Neural cell (in vitro differentiated cells): ENCODE results near the gene CLDN4. TPM values are rescaled to one million over a fixed set of nuclear protein-coding genes. Genes with fewer than 3 reads are reported as not detected.

ENCODE experiments used
- H2AFZ ChIP-seq: fragments of 200-600, 300-800 bp; sonication (generic), shearing (Covaris generic); 2 replicates; pipeline ENCODE4 v1.6.0; 2014; ENCODE audit warnings: low read depth, mild to moderate bottlenecking, antibody characterized with exemption, low read length, moderate library complexity
- H3F3A ChIP-seq: fragments of 200-600 bp; shearing (Covaris generic); 2 replicates; pipeline ENCODE4 v1.6.1; 2016; ENCODE audit warnings: mild to moderate bottlenecking, moderate library complexity, mixed read lengths, antibody characterized with exemption, low read length; ENCODE audit not compliant: insufficient read depth, poor library complexity, severe bottlenecking
- H3K27ac ChIP-seq: fragments of 200-600, 300-800 bp; sonication (generic), shearing (Covaris generic); 2 replicates; pipeline ENCODE4 v1.5.1; 2014; ENCODE audit warnings: mild to moderate bottlenecking, low read length, moderate library complexity
- H3K27me3 ChIP-seq: fragments of 300-800, 200-600 bp; sonication (generic), shearing (Covaris generic); 2 replicates; pipeline ENCODE4 v1.6.0; 2014; ENCODE audit warnings: mild to moderate bottlenecking, low read depth, low read length, moderate library complexity; ENCODE audit not compliant: insufficient read depth
- H3K36me3 ChIP-seq: fragments of 300-800, 200-600 bp; sonication (generic), shearing (Covaris generic); 2 replicates; pipeline ENCODE4 v1.5.1; 2014; ENCODE audit warnings: mild to moderate bottlenecking, antibody characterized with exemption, low read length, moderate library complexity; ENCODE audit not compliant: insufficient read depth
- H3K4me2 ChIP-seq: fragments of 300-800, 200-600 bp; sonication (generic), shearing (Covaris generic); 2 replicates; pipeline ENCODE4 v1.6.0; 2014; ENCODE audit warnings: mild to moderate bottlenecking, low read length
- H3K4me3 ChIP-seq: fragments of 300-800, 200-600 bp; sonication (generic), shearing (Covaris generic); 2 replicates; pipeline ENCODE4 v1.5.1; 2014; ENCODE audit warnings: mild to moderate bottlenecking, low read length, moderate library complexity
- H3K79me2 ChIP-seq: fragments of 200-600 bp; shearing (Covaris generic); replicated peaks from 2 replicates; pipeline ENCODE4 v1.6.0; 2014; ENCODE audit warnings: mild to moderate bottlenecking, low read length, moderate library complexity; ENCODE audit not compliant: insufficient read depth
- H3K9ac ChIP-seq: fragments of 300-800, 200-600 bp; sonication (generic), shearing (Covaris generic); 2 replicates; pipeline ENCODE4 v1.6.1; 2016; ENCODE audit warnings: mild to moderate bottlenecking, low read length, mixed read lengths
- H3K9me2 ChIP-seq: fragments of 200-600 bp; shearing (Covaris generic); 2 replicates; pipeline ENCODE4 v1.6.1; 2016; ENCODE audit warnings: mild to moderate bottlenecking, low read length, mixed read lengths; ENCODE audit not compliant: insufficient read depth
- H3K9me3 ChIP-seq: fragments of 200-600, 300-800 bp; sonication (generic), shearing (Covaris generic); 2 replicates; pipeline ENCODE4 v1.6.1; 2016; ENCODE audit warnings: mild to moderate bottlenecking, mixed run types, low read length, moderate library complexity, mixed read lengths
- H4K20me1 ChIP-seq: fragments of 200-600 bp; shearing (Covaris generic); 2 replicates; pipeline ENCODE4 v1.6.1; 2016; ENCODE audit warnings: mild to moderate bottlenecking, mixed run types; ENCODE audit not compliant: insufficient read depth
- EP300 ChIP-seq: fragments of 450-650 bp; conservative IDR thresholded peaks from 2 replicates; pipeline ENCODE4 v1.6.1; 2014; ENCODE audit warnings: antibody characterized with exemption, mild to moderate bottlenecking, moderate library complexity; ENCODE audit not compliant: poor library complexity, severe bottlenecking
- EZH2 ChIP-seq: fragments of 200-600, 300-800 bp; shearing (Covaris generic), sonication (generic); IDR thresholded peaks from 2 replicates; pipeline ENCODE4 v1.6.1; 2014; ENCODE audit warnings: antibody characterized with exemption, low read length, borderline replicate concordance, mild to moderate bottlenecking; ENCODE audit not compliant: insufficient read depth, poor library complexity, severe bottlenecking
- MXI1 ChIP-seq: fragments of 450-650 bp; conservative IDR thresholded peaks from 2 replicates; pipeline ENCODE4 v1.6.1; 2014; ENCODE audit warnings: antibody characterized with exemption, mild to moderate bottlenecking; ENCODE audit not compliant: poor library complexity, severe bottlenecking
- POLR2AphosphoS5 ChIP-seq: IDR thresholded peaks from 2 replicates; pipeline ENCODE4 v1.6.1; 2012
- RAD21 ChIP-seq: fragments of 450-650 bp; conservative IDR thresholded peaks from 2 replicates; pipeline ENCODE4 v1.6.1; 2014; ENCODE audit warnings: antibody characterized with exemption, mild to moderate bottlenecking, moderate library complexity
- SMC3 ChIP-seq: fragments of 450-650 bp; conservative IDR thresholded peaks from 2 replicates; pipeline ENCODE4 v1.6.1; 2014; ENCODE audit warnings: antibody characterized with exemption, mild to moderate bottlenecking, moderate library complexity; ENCODE audit not compliant: poor library complexity
- TAF1 ChIP-seq: IDR thresholded peaks from 2 replicates; pipeline ENCODE4 v1.6.1; 2012; ENCODE audit warnings: low read depth
- polyA plus RNA-seq: library from polyadenylated mRNA; depleted of rRNA; stranded (reverse); fragments of >200 nt; gene quantifications from 2 replicates; pipeline ENCODE4 v1.2.3, GENCODE V29; 2014
- TF ChIP-seq, protein P1 (sequence below): fragments of 450-650 bp; IDR thresholded peaks from 2 replicates; pipeline ENCODE4 v1.5.1; 2014; ENCODE audit warnings: antibody characterized with exemption, mild to moderate bottlenecking, moderate library complexity; ENCODE audit not compliant: poor library complexity, severe bottlenecking
- TF ChIP-seq, protein P2 (sequence below): IDR thresholded peaks from 2 replicates; pipeline ENCODE4 v1.6.1; 2012; ENCODE audit warnings: borderline replicate concordance

CLDN4 gene
- polyA plus RNA-seq, 1 donor from 2014 or later, result 0.09 TPM

- Histone ChIP-seq H3K4me2 (no peak overlapping the region), H3K9me3 (no peaks in the 10 kb centered on the region), H4K20me1 (no peaks in the 10 kb centered on the region), H3F3A (no peaks in the 10 kb centered on the region), H3K4me3 (no peak overlapping the region), H3K27me3 (no peaks in the 10 kb centered on the region), H3K9me2 (no peaks in the 10 kb centered on the region), H3K27ac (no peak overlapping the region), H3K9ac (no peak overlapping the region), H3K79me2 (no peaks in the 10 kb centered on the region), H2AFZ (no peak overlapping the region), H3K36me3 (no peaks in the 10 kb centered on the region)
- TF ChIP-seq POLR2AphosphoS5 (no peak), SMC3 (no peak), TAF1 (no peak), RAD21 (no peak), MXI1 (no peak), EP300 (no peak), EZH2 (no peak)
- TF ChIP-seq, protein P1, sequence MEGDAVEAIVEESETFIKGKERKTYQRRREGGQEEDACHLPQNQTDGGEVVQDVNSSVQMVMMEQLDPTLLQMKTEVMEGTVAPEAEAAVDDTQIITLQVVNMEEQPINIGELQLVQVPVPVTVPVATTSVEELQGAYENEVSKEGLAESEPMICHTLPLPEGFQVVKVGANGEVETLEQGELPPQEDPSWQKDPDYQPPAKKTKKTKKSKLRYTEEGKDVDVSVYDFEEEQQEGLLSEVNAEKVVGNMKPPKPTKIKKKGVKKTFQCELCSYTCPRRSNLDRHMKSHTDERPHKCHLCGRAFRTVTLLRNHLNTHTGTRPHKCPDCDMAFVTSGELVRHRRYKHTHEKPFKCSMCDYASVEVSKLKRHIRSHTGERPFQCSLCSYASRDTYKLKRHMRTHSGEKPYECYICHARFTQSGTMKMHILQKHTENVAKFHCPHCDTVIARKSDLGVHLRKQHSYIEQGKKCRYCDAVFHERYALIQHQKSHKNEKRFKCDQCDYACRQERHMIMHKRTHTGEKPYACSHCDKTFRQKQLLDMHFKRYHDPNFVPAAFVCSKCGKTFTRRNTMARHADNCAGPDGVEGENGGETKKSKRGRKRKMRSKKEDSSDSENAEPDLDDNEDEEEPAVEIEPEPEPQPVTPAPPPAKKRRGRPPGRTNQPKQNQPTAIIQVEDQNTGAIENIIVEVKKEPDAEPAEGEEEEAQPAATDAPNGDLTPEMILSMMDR, result no peak
- TF ChIP-seq, protein P2, sequence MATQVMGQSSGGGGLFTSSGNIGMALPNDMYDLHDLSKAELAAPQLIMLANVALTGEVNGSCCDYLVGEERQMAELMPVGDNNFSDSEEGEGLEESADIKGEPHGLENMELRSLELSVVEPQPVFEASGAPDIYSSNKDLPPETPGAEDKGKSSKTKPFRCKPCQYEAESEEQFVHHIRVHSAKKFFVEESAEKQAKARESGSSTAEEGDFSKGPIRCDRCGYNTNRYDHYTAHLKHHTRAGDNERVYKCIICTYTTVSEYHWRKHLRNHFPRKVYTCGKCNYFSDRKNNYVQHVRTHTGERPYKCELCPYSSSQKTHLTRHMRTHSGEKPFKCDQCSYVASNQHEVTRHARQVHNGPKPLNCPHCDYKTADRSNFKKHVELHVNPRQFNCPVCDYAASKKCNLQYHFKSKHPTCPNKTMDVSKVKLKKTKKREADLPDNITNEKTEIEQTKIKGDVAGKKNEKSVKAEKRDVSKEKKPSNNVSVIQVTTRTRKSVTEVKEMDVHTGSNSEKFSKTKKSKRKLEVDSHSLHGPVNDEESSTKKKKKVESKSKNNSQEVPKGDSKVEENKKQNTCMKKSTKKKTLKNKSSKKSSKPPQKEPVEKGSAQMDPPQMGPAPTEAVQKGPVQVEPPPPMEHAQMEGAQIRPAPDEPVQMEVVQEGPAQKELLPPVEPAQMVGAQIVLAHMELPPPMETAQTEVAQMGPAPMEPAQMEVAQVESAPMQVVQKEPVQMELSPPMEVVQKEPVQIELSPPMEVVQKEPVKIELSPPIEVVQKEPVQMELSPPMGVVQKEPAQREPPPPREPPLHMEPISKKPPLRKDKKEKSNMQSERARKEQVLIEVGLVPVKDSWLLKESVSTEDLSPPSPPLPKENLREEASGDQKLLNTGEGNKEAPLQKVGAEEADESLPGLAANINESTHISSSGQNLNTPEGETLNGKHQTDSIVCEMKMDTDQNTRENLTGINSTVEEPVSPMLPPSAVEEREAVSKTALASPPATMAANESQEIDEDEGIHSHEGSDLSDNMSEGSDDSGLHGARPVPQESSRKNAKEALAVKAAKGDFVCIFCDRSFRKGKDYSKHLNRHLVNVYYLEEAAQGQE, result no peak
Measured at GRCh38 chr7:73823873-73824592, 6.8 kb upstream of the CLDN4 start.

DNA sequence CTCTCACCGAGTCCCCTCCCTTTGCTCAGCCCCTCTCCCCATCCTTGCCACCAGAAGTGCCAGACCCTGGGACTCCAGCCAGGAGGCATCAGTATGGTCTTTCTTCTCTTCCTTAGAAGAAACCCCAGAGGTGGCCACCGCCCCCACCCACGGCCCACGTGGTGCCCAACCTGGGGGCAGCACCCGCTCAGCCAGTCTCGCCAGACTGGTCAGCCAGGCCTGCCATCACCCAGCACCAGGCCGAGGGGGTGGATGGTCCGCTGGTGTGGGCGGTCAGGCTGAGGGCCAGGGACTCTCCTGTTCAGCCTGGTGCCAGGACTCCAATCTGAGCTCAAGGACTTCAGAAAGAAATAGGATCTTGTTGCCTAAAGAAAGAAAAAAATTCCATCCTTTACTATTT is 5.8 kb upstream of the CLDN4 start:
- TF ChIP-seq TAF1, result no peak
- no peak for TF ChIP-seq EZH2
- TF ChIP-seq, protein P2, result no peak

More for the DNA sequence above, 5.8 kb upstream of the CLDN4 start:
- H3K4me2 ChIP-seq, result no peak overlapping the region
- H3K4me3 ChIP-seq, result no peak overlapping the region
- H3K9me3 ChIP-seq, result no peaks in the 10 kb centered on the region
- no peak overlapping the region for H3K9ac ChIP-seq
- H3F3A ChIP-seq, result no peaks in the 10 kb centered on the region
- no peaks in the 10 kb centered on the region for H3K9me2 ChIP-seq
- no peaks in the 10 kb centered on the region for H3K36me3 ChIP-seq
- H3K27ac ChIP-seq, result no peak overlapping the region
- no peak overlapping the region for H2AFZ ChIP-seq
- no peaks in the 10 kb centered on the region for H3K79me2 ChIP-seq
- H4K20me1 ChIP-seq, result no peaks in the 10 kb centered on the region
- no peaks in the 10 kb centered on the region for H3K27me3 ChIP-seq
